GM15510 (cell line): ENCODE measurements around the gene USPL1.

Experiments used
- POLR2A ChIP-seq: IDR thresholded peaks from 3 replicates; pipeline ENCODE4 v1.6.1; 2011; ENCODE audit warnings: borderline replicate concordance; ENCODE audit not compliant: insufficient read length; ENCODE audit errors: extremely low read depth

The USPL1 gene

DNA sequence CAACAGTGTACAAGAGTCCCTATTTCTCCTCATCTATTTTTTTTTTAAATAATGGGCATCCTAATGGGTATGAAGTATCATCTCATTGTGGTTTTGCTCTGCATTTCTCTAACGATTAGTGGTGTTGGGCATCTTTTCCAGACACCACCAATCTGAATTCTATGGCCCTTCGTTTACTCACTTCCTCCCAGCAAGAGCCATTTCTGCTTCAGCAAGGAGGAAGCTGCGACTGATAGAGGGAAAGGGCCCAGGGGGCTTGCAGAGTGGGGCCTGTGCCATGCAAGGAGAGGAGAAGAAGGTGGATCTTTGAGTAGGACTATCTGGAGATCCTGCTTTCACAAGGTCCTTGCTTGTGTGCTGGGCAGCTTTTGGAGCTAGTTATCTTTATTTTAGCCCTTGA is 58.0 kb downstream of the USPL1 start:
- no peak for TF ChIP-seq POLR2A

DNA sequence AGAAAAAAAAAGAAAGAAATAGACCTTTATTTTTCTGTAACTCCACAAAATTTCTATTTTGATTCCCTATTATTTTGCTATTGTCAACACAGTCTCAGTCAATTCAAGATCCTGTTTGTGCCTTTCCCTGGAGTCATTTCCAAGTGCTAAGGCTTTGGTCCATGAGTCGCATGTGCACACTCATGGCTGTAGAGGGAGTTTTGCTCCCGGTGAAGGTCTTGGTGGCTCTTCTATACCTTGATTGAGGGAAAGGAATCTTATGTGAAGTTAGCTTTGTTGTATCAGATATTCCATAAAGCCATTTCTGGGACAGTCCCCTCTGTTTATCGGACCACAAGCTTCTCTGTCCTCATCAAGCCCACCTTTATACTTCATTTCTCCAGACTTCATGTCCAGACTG is 59.0 kb downstream of the USPL1 start:
- TF ChIP-seq POLR2A = no peak

DNA sequence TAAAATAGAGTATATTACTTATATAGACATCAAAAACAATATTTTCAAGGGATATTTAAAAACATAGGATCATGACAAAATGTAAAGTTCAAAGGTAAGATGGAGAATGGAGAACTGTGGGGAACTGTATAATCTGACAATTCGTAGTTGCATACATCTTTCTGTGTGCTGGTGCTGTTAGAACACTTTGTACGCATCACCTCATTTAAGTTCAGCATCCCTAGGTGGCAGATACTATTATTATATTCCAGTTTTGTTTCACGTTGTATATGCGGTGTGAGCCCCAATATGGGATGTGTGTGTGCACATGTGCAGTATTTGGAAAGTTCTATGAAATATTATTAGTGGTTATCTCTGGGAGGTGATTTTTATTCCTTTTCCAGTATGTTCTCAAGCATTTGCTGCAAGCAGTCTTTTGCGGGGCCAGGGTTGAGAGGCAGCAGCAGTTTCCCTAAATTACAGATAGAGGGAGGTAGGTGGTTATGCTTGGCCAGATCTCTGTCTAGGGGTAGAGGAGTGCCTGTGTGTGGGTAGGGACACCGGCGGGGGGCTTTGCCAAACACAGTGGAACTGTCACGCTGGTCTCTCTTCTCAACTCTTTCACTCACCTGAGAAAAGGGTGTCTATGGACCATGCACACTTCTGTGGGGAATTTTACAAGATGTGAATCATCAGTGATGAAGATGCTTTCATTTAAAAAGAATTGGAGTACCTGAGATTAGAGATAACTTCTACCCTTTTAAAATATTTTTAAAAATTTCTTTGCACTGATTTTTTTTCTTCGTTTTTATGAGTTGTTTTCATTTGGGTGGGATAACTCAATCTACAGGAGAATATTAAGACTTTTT is 62.0 kb downstream of the USPL1 start:
- TF ChIP-seq POLR2A = no peak

DNA sequence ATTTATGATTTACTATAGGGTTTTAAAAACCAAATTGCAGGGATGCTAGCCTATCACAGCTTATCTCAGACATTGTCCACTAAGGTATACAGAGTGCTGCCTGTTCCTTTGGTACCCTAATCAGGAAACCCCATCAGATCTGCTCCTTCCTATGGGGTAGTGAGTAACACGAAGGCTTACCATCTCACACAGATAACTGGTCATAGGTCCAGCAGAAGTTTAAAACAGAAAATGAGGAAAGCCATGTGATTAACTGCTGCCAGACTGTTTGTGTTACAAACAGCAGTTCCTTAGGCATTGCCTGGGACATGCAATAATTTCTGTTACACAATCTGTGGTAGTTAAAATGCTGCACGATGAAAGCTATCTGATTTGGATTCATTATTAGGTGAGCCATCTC is 64.1 kb downstream of the USPL1 start:
- no peak for TF ChIP-seq POLR2A

DNA sequence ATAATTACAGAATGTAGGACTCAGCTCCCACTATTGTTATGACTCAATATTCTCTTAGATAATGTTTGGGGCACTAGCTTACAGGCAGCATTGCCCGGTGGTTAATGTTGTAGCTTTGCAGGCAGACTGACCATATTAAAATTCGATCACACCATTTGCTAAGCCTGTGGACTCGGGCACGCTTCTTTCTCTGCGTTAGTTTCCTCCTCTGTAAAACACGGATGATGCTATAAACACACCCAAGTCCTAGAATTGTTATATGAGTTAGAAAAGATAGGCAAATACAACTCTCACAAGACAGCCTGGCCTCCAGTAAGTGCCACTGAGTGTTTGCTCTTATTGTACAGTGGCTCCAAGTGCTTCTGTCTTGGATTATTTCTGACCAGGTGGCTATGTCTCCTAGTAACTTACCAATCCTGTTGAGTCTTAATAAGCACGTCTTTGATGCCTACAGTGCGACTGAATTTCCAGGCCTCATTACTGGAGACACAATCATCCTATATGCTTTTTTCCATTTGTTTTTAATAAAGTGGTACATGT is 67.7 kb downstream of the USPL1 start:
- no peak for TF ChIP-seq POLR2A

DNA sequence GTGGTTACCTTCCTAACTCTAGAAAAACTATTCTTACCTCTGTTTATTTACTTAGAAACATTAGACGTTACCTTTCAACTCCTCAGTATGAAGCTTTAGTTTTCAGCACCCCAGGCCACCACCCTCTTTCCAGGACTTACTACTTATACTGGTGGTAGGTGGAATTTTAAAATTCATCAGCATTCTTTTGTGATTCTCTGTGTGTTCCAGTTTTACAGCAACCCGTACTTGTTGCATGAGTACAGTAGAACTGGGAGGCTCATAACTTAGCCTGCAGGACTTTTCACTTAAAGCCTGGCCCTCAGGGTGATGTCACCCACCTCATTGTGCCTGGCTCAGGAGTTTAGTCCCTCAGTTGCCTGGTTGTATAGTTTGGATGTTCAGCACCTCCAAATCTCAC is 68.3 kb downstream of the USPL1 start:
- no peak for TF ChIP-seq POLR2A

DNA sequence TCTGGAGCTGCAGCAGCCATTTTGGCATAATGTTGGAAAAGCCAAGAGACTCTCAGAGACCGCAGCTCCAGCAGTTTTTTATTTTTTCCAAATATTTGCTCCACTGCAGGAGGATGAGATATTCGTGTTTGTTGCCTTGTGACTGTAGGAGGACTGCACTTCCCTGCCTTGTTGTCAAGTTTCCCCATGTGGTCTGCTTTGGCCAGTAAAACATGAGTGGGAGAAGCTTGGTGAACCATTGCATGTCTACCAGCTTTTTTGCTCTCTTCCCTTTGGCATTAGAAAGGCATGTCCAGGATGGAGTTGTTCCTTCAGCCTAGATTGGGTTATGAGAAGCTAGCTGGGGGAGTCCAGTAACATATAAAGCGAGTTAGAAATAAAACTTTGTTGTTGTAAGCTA is 69.9 kb downstream of the USPL1 start:
- TF ChIP-seq POLR2A = no peak

DNA sequence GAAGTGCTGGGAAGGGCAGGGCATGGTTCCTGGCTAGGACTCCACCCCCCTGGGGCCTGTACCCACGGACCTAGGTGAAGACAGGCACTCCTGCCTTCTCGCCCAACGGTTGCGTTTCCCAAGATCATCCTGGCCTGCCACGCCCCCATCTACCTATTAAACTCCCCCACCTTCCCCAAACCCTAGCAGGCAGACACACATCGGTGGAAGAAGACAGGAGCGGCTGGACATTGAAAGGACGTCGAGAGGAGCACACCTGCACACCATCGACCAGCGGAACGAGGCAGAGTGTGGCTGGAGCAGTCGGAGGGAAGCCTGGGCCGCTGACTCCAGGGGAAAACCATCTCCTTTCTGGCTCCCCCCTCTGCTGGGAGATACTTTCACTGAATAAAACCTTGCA is 72.0 kb downstream of the USPL1 start:
- TF ChIP-seq POLR2A = no peak

DNA sequence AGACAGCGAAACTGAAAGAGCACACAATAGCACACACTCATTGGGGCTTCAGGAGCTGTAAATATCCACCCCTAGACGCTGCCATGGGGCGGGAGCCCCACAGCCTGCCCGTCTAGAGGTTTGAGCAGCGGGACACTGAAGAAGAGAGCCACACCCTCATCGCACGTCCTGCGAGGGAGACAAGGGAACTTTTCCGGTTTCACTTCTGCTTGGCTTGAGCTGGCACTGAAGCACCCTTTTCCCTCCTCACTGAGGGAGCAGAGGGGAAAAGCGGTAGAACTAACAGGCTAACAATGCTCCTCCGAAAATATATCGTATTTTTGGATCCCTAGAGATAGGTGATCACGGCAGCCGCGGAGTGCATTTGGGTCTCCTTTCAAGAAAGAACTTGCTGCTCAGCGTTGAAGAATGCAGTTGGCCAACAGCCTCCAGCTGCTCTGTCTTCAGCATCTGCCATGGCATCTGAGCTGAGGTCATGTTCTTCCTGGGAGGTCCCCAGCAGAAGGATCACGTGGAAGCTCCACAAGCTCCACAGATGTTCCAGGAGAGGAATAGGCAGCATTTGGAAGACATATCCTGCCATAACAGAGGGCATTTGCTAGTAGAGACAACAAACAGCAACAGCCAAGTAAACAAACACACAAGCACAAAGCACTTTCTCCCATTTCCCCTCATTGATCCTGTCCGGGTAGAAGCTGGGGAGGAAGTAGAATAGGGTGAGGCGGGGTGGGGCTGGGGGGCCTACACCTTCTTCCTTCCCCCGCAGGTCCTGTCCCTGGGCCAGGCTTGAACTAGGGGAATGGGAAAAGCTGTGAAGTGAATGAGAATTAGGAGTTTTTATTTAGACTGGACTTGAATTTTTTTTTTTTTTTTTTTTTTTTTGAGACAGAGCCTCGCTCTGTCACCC is 72.8 kb downstream of the USPL1 start:
- TF ChIP-seq POLR2A = no peak

DNA sequence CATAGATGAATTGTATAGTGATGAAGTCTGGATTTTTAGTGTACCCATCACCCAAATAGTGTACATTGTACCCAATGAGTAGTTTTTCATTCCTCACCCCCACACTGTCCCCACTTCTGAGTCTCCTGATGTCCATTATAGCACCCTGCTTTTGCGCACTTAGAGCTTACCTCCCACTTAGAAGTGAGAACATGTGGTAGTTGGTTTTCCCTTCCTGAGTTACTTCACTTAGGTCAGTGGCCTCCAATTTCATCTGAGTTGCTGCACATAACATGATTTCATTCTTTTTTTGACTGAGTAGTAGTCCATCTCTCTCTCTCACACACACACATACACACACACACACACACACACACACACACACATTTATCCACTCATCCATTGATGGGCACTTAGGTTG is 74.4 kb downstream of the USPL1 start:
- TF ChIP-seq POLR2A = no peak

DNA sequence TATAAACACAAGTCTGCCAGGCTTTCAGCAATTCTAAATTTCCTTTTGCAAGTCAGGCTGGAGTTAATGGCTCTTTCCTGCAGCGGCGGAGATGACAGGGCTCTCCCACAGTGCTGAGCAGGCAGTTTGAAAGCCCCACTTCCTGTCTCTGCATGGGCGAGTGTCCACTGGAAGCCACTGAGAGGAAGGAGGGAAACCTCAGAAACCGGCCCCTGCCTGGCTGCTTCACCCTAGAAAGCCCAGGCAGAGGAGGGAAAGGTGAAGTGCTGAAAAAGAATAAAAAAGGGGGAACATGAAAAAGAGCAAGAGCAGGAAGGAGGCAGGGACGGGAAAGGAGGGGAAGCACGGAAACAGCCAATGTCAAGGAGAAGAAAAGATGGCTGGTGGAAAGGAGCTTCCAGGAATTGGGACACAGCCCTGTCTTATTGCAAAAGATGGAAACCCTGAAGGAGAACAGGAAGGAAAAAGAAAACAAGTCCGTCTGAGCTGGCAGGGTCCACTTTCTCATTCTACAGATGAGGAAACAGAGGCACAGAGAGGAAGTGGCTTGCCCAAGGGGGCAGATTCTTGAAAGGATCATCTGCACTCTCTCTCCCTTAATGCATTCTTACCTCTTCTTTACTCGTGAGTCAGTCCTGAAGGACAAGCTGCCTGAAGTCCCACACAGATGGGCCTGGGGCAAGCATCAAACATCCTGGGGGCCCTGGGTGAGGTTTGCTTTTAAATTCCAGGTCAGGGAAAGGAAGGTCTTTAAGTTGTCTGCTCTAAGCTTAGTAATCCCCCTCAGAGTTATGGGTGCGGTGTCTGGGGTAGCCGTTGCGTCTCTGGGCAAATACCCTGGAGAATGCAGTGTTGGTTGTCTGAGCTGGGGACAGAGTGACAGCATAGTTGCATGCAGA is 78.8 kb downstream of the USPL1 start:
- TF ChIP-seq POLR2A = no peak

DNA sequence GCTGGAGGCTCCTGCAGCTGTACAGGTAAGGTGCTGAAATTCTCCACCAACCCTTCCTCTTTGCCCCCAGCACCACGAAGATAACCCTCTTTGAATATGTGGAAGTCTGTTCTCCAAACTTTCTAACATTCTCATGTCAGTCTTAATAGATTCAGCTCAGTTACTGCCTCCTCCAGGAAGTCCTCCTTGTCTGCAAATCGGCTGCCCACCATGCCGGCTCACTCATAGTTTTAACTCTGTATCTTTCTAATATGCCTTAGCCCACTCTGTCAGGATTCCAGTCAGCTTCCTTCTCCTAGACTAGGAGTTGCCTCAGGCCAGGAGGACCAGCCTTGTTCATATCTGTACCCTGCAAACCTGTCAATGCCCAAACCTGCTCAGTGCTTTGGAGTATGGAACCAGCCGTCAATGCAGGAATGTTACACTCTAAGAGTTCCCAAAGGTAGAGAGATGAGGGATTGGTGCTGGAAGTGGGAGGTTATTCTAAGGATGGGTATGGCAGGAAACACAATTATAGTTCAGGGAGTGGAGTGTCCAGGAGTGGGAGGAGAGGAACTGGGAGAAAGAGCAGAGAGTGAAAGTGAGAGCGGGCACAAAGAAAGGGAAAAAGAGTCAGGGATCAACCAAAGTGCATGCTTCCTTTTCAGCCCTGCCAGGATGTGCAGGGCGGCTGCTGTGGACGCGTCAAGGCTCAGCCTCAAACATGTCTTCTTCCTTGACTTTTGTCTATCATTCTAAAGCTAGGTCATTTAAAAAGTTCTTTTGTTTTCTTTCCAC is 79.6 kb downstream of the USPL1 start:
- TF ChIP-seq POLR2A = no peak

DNA sequence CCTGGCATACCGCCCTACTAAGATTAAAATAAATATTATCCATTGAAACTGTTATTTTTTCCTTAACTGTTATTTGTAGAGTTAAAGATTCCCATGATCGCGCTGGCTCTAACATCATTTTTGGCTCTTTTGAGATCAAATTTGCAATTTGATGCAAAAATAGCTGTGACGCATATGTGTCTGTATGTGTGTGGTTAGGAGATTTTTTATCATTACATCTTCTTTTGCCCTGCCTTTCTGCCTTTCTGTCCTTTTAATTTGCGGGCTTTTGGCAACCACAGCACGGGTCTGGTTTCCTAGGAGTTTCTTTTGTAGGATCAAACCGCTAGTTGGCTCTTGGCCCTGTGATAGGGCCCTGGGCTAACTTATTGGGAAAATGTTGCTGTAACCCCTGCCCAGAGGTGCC is 80.3 kb downstream of the USPL1 start:
- TF ChIP-seq POLR2A = no peak
